IPS-NIHi7 (cell line): Measurements from ENCODE around the gene TLK2.

Experiments used
- DNase-seq: peaks from one replicate; pipeline ENCODE4 v3.0.0; 2012; ENCODE audit warnings: mixed read lengths; ENCODE audit errors: extremely low spot score

Gene TLK2

GRCh38 chr17:62627904-62628633, 149.4 kb downstream of the TLK2 start:
- no peak for DNase-seq

- peak; percentile 47 for DNase-seq
Measured at GRCh38 chr17:62628831-62629555, 150.4 kb downstream of the TLK2 start.

- DNase-seq, result no peak
Measured at GRCh38 chr17:62629556-62630364, 151.1 kb downstream of the TLK2 start.

- DNase-seq, result no peak
Measured at GRCh38 chr17:62630365-62631085, 151.9 kb downstream of the TLK2 start.

- DNase-seq, result no peak
Measured at GRCh38 chr17:62631086-62631935, 152.7 kb downstream of the TLK2 start.

GRCh38 chr17:62631936-62632924, 153.6 kb downstream of the TLK2 start:
- no peak for DNase-seq

- DNase-seq, result no peak
Measured at GRCh38 chr17:62637809-62638208, 159.2 kb downstream of the TLK2 start.

GRCh38 chr17:62641153-62641552, 162.5 kb downstream of the TLK2 start:
- no peak for DNase-seq

- no peak for DNase-seq
Measured at GRCh38 chr17:62641951-62642350, 163.3 kb downstream of the TLK2 start.

- DNase-seq, result no peak
Measured at GRCh38 chr17:62643496-62643895, 164.9 kb downstream of the TLK2 start.

- peak; percentile 71 for DNase-seq
Measured at GRCh38 chr17:62644487-62645173, 166.0 kb downstream of the TLK2 start.

GRCh38 chr17:62648251-62648955, 169.8 kb downstream of the TLK2 start:
- DNase-seq, result no peak

- no peak for DNase-seq
Measured at GRCh38 chr17:62648956-62649294, 170.3 kb downstream of the TLK2 start.

- DNase-seq, result no peak
Measured at GRCh38 chr17:62649570-62649969, 170.9 kb downstream of the TLK2 start.

GRCh38 chr17:62650587-62650986, 172.0 kb downstream of the TLK2 start:
- no peak for DNase-seq

GRCh38 chr17:62652251-62653001, 173.8 kb downstream of the TLK2 start:
- DNase-seq, result peak; percentile 48

- DNase-seq, result peak; percentile 89
Measured at GRCh38 chr17:62653002-62653825, 174.6 kb downstream of the TLK2 start.
